Measurements from ENCODE around the gene RPUSD4.

The RPUSD4 gene

DNA sequence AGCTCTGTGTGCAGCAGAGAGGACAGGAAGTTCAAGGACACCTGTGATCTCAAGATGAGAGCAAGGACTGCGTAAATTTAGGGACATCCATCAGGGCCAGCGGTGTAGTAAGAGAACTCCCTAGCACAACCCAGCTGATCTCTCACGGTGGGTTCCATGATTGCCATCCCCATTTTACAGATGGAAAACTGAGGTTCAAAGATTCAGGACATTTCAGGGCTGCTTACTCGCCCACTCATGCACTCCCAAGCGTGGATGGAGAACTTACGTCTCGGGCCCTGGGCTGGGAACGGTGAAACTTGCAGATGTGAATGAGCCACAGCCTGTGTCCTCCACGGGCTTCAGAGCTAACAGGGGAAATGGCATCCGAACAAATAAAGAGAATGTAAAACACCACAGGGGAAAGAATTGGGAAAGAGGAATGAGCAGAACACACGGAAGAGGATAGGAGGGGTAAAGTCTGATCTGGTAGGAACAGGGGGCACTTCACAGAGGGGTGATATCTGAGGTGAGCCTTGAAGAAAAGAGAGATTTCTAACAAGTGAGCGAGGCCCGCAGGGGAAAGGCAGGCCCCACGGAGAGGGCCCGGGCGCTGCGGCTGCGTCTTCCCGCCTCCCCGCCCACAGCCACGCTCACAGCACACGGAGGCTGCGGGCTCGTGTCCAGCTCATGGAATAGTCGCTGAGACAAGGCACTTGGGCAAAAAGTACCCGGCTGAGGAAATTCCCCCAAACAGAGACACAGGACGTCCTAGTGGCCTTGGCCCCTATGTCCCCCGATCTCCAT is 55.9 kb downstream of the RPUSD4 start:
- Histone ChIP-seq H3K27me3 (ENCODE audit: control insufficient read depth, insufficient read depth, low read length) (no peaks in the 10 kb centered on the region), H3K27ac (ENCODE audit: low read depth, low read length) (no peak overlapping the region), H3K4me1 (ENCODE audit: control insufficient read depth, insufficient read depth, low read length) (peaks cover 44% of the 10 kb centered on the region), H3K9me3 (ENCODE audit: control insufficient read depth, insufficient read depth, low read depth, low read length) (peaks cover 3% of the 10 kb centered on the region; the same call in 1 of the 2 replicates), H3K36me3 (ENCODE audit: control insufficient read depth, insufficient read depth, low read length) (no peaks in the 10 kb centered on the region), H3K4me3 (ENCODE audit: low read depth, low read length) (no peak overlapping the region), H3K9ac (ENCODE audit: low read length) (no peak overlapping the region)

DNA sequence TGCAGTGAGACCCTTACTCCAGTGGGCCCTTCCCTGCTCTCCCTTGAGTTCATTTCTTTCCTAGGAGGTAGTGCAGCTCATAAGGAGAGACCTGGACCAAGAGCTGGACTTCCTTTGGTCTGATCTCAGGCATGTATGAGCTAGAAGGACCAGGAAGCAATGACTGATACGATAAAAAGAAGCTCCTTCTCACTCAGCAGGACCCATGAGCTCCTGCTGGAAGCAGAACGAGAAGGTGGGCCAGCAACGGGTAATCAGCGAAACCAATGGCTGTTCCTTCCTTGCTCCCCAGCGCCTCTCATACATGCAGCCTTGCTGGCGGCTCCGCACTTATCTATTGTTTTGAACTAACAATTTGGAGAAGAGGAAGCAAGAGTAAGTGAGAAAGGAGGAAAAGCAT is 56.8 kb downstream of the RPUSD4 start:
- Histone ChIP-seq H3K36me3 (ENCODE audit: control insufficient read depth, insufficient read depth, low read length) (no peaks in the 10 kb centered on the region), H3K9ac (ENCODE audit: low read length) (no peak overlapping the region), H3K9me3 (ENCODE audit: control insufficient read depth, insufficient read depth, low read depth, low read length) (peaks cover 3% of the 10 kb centered on the region; the same call in 1 of the 2 replicates), H3K4me3 (ENCODE audit: low read depth, low read length) (no peak overlapping the region), H3K27me3 (ENCODE audit: control insufficient read depth, insufficient read depth, low read length) (no peaks in the 10 kb centered on the region), H3K27ac (ENCODE audit: low read depth, low read length) (no peak overlapping the region), H3K4me1 (ENCODE audit: control insufficient read depth, insufficient read depth, low read length) (peaks cover 43% of the 10 kb centered on the region)

DNA sequence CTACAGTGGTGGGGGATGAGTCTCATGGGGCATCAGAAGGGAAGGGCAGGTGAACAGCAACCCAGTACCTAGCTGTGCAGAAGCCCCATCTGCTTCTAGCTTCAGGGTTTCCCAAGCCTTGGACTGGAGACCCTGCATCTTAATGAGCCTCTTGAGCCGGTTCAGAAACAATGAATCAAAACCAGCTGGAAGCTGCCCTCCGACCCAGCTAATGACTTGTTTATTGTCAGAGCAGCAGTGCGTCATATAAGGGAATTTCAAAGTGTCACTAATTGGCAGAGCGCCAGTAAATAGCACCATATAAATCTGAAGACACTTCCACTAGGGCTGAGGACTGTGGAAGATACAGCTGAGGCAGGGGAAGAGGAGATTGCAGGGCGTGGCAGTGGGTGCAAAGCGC is 57.5 kb downstream of the RPUSD4 start:
- H3K9ac ChIP-seq (ENCODE audit: low read length): no peak overlapping the region
- no peaks in the 10 kb centered on the region for H3K27me3 ChIP-seq (ENCODE audit: control insufficient read depth, insufficient read depth, low read length)
- H3K4me1 ChIP-seq (ENCODE audit: control insufficient read depth, insufficient read depth, low read length): peaks cover 39% of the 10 kb centered on the region
- no peak overlapping the region for H3K27ac ChIP-seq (ENCODE audit: low read depth, low read length)
- no peak overlapping the region for H3K4me3 ChIP-seq (ENCODE audit: low read depth, low read length)
- no peaks in the 10 kb centered on the region for H3K36me3 ChIP-seq (ENCODE audit: control insufficient read depth, insufficient read depth, low read length)
- peaks cover 3% of the 10 kb centered on the region; the same call in 1 of the 2 replicates for H3K9me3 ChIP-seq (ENCODE audit: control insufficient read depth, insufficient read depth, low read depth, low read length)

DNA sequence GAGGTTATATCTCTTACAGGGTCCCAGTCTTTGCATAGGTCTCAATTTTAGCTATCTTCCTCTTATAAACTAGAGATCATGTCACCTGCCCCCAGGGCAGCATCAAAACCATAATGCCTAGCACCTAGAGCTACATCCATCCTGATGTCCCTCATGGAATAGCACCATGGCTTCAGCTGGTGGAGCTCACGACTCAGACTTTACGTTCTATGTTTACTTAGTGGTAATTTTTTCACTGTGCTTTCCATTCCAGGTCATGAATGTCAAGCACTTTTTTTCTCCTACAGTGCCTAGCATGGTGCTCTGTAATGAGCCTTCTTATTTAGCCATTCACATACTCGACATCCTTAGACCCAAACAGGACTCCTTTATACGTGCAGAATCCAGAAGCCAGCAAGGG is 58.4 kb downstream of the RPUSD4 start:
- no peaks in the 10 kb centered on the region for H3K27me3 ChIP-seq (ENCODE audit: control insufficient read depth, insufficient read depth, low read length)
- H3K4me3 ChIP-seq (ENCODE audit: low read depth, low read length): no peak overlapping the region
- H3K36me3 ChIP-seq (ENCODE audit: control insufficient read depth, insufficient read depth, low read length): no peaks in the 10 kb centered on the region
- peaks cover 3% of the 10 kb centered on the region; the same call in 1 of the 2 replicates for H3K9me3 ChIP-seq (ENCODE audit: control insufficient read depth, insufficient read depth, low read depth, low read length)
- no peak overlapping the region for H3K27ac ChIP-seq (ENCODE audit: low read depth, low read length)
- no peak overlapping the region for H3K9ac ChIP-seq (ENCODE audit: low read length)
- peaks cover 32% of the 10 kb centered on the region for H3K4me1 ChIP-seq (ENCODE audit: control insufficient read depth, insufficient read depth, low read length)

DNA sequence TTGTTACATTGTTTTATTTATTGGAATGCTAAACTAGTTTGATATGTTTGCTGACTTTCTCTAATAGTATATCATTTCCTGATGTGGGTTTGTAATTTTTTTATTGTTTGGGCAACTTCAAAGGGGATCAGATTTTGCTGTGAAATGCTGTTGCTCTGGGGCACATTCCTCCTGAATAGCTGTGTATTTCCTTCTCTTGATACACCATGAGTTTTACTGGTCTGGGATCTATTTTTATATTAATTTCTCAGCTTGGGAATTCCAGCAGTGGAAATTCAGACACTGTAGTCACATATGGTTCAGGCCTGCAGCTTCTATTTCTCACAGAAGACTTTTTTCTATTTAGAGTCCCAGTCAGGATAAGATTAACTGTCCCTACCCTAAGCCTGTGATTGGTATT is 58.9 kb downstream of the RPUSD4 start:
- Histone ChIP-seq H3K27me3 (ENCODE audit: control insufficient read depth, insufficient read depth, low read length) (no peaks in the 10 kb centered on the region), H3K27ac (ENCODE audit: low read depth, low read length) (no peak overlapping the region), H3K9ac (ENCODE audit: low read length) (no peak overlapping the region), H3K4me3 (ENCODE audit: low read depth, low read length) (no peak overlapping the region), H3K36me3 (ENCODE audit: control insufficient read depth, insufficient read depth, low read length) (no peaks in the 10 kb centered on the region), H3K9me3 (ENCODE audit: control insufficient read depth, insufficient read depth, low read depth, low read length) (peaks cover 3% of the 10 kb centered on the region; the same call in 1 of the 2 replicates), H3K4me1 (ENCODE audit: control insufficient read depth, insufficient read depth, low read length) (peaks cover 32% of the 10 kb centered on the region)

DNA sequence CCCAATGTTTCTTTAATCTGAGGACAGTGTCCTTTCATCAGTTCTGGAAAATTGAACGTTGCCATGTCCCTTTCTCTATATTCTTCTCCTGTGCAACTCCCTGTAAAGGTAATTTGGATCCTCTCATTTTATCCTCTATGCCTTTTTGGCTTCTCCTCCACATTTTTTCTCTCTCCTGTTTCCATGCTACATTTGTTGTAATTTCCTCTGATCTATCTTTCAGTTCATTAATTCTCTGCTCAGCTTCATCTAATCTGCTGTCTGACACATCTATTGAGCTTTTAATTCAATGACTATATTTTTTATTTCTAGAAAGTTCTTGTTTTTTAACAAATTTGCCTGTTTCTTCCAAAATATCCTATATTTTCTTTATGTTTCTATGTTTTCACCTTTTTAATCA is 59.3 kb downstream of the RPUSD4 start:
- H3K4me1 ChIP-seq (ENCODE audit: control insufficient read depth, insufficient read depth, low read length): peaks cover 36% of the 10 kb centered on the region
- H3K36me3 ChIP-seq (ENCODE audit: control insufficient read depth, insufficient read depth, low read length): no peaks in the 10 kb centered on the region
- no peak overlapping the region for H3K27ac ChIP-seq (ENCODE audit: low read depth, low read length)

More for the DNA sequence above, 59.3 kb downstream of the RPUSD4 start:
- H3K9me3 ChIP-seq (ENCODE audit: control insufficient read depth, insufficient read depth, low read depth, low read length): peaks cover 3% of the 10 kb centered on the region; the same call in 1 of the 2 replicates
- H3K27me3 ChIP-seq (ENCODE audit: control insufficient read depth, insufficient read depth, low read length): no peaks in the 10 kb centered on the region
- no peak overlapping the region for H3K4me3 ChIP-seq (ENCODE audit: low read depth, low read length)
- no peak overlapping the region for H3K9ac ChIP-seq (ENCODE audit: low read length)
